Type B pancreatic cell (in vitro differentiated cells): ENCODE results near the gene MMP2. TPM values are rescaled to one million over a fixed set of nuclear protein-coding genes. Genes with fewer than 3 reads are reported as not detected.
A peak's percentile ranks its signal among the peaks of the same experiment; 100 is the strongest.

ENCODE experiments used
- DNase-seq: peaks from one replicate; pipeline ENCODE4 v3.0.0; 2021; ENCODE audit warnings: mixed read lengths; ENCODE audit not compliant: unreplicated experiment; ENCODE audit errors: extremely low spot score
- H3K27ac Mint-ChIP-seq: 2 replicates; pipeline ENCODE4 v1.8.0; 2021; ENCODE audit warnings: mild to moderate bottlenecking, mixed read lengths
- H3K27me3 Mint-ChIP-seq: 2 replicates; pipeline ENCODE4 v1.8.0; 2021; ENCODE audit warnings: mixed read lengths
- H3K36me3 Mint-ChIP-seq: 2 replicates; pipeline ENCODE4 v1.8.0; 2021; ENCODE audit warnings: mixed read lengths
- H3K4me1 Mint-ChIP-seq: one replicate; pipeline ENCODE4 v1.8.0; 2021; ENCODE audit warnings: mixed read lengths; ENCODE audit not compliant: unreplicated experiment
- H3K4me3 Mint-ChIP-seq: 2 replicates; pipeline ENCODE4 v1.8.0; 2021; ENCODE audit warnings: mild to moderate bottlenecking, mixed read lengths
- H3K9me3 Mint-ChIP-seq: 2 replicates; pipeline ENCODE4 v1.8.0; 2021; ENCODE audit warnings: mixed read lengths
- CTCF ChIP-seq: fragments of 200-600 bp; sonication (generic); conservative IDR thresholded peaks from 2 replicates; pipeline ENCODE4 v1.5.0; 2021; ENCODE audit warnings: antibody characterized with exemption, mild to moderate bottlenecking
- total RNA-seq: library from RNA; stranded (reverse); gene quantifications from 2 replicates; pipeline ENCODE4 v1.2.1, GENCODE V29; 2021; ENCODE audit warnings: low replicate concordance

Gene MMP2
- total RNA-seq, 1 donor from 2014 or later = 106 TPM

GRCh38 chr16:55508941-55509931 lies 30.2 kb downstream of the MMP2 start, which contains the start of gene LPCAT2:
Gene LPCAT2, plus strand, starts transcription at chr16:55509072. Its CDS starts 110 bp downstream, at chr16:55509182.
- DNase-seq = peak; percentile 86

GRCh38 chr16:55510185-55510805 lies 31.3 kb downstream of the MMP2 start:
- no peak overlapping the region for H3K27ac Mint-ChIP-seq
- H3K36me3 Mint-ChIP-seq = peaks cover 15% of the 10 kb centered on the region
- no peak for TF ChIP-seq CTCF
- peaks cover 4% of the 10 kb centered on the region for H3K27me3 Mint-ChIP-seq
- peaks cover 6% of the 10 kb centered on the region for H3K4me1 Mint-ChIP-seq
- DNase-seq = no peak
- H3K4me3 Mint-ChIP-seq = peak overlapping the region; percentile 88
- peaks cover 17% of the 10 kb centered on the region for H3K9me3 Mint-ChIP-seq

More at GRCh38 chr16:55508941-55509931, 30.2 kb downstream of the MMP2 start, which contains the start of gene LPCAT2:
- peaks cover 4% of the 10 kb centered on the region for H3K27me3 Mint-ChIP-seq
- H3K27ac Mint-ChIP-seq = peak within 1 kb of the TSS; percentile 66
- peak within 1 kb of the TSS; percentile 88 for H3K4me3 Mint-ChIP-seq
- TF ChIP-seq CTCF = no peak
- peaks cover 15% of the 10 kb centered on the region for H3K36me3 Mint-ChIP-seq
- peaks cover 17% of the 10 kb centered on the region for H3K9me3 Mint-ChIP-seq
- peaks cover 6% of the 10 kb centered on the region for H3K4me1 Mint-ChIP-seq

- Mint-ChIP-seq H3K36me3 (peaks cover 10% of the 10 kb centered on the region), H3K9me3 (peaks cover 17% of the 10 kb centered on the region), H3K4me1 (peaks cover 6% of the 10 kb centered on the region), H3K27me3 (peaks cover 4% of the 10 kb centered on the region), H3K4me3 (no peak overlapping the region), H3K27ac (no peak overlapping the region)
- no peak for TF ChIP-seq CTCF
- no peak for DNase-seq
Measured at GRCh38 chr16:55512941-55513340, 33.9 kb downstream of the MMP2 start.

GRCh38 chr16:55513616-55514015 lies 34.6 kb downstream of the MMP2 start:
- DNase-seq = no peak
- H3K27me3 Mint-ChIP-seq = peaks cover 4% of the 10 kb centered on the region
- H3K9me3 Mint-ChIP-seq = peaks cover 21% of the 10 kb centered on the region
- no peak overlapping the region for H3K4me3 Mint-ChIP-seq
- H3K4me1 Mint-ChIP-seq = peaks cover 6% of the 10 kb centered on the region
- H3K36me3 Mint-ChIP-seq = peaks cover 10% of the 10 kb centered on the region
- no peak for TF ChIP-seq CTCF
- no peak overlapping the region for H3K27ac Mint-ChIP-seq

- no peak for TF ChIP-seq CTCF
- Mint-ChIP-seq H3K4me3 (no peak overlapping the region), H3K4me1 (no peaks in the 10 kb centered on the region), H3K27me3 (no peaks in the 10 kb centered on the region), H3K36me3 (peaks cover 10% of the 10 kb centered on the region), H3K9me3 (peaks cover 23% of the 10 kb centered on the region), H3K27ac (no peak overlapping the region)
- no peak for DNase-seq
Measured at GRCh38 chr16:55515111-55515510, 36.1 kb downstream of the MMP2 start.
